HG03045 (cell line): Measurements from ENCODE around the gene ZNF558.
"Not testable (repeated sequence)": the region's sequence is repeated elsewhere in the genome, so short reads cannot be mapped to it uniquely, and the experiment has no call there.

Experiments
- ATAC-seq: cut with Tn5 transposase; IDR thresholded peaks from one replicate; pipeline ENCODE4 v1.9.1; 2021; ENCODE audit warnings: mild to moderate bottlenecking, moderate library complexity; ENCODE audit not compliant: unreplicated experiment

Gene ZNF558

DNA sequence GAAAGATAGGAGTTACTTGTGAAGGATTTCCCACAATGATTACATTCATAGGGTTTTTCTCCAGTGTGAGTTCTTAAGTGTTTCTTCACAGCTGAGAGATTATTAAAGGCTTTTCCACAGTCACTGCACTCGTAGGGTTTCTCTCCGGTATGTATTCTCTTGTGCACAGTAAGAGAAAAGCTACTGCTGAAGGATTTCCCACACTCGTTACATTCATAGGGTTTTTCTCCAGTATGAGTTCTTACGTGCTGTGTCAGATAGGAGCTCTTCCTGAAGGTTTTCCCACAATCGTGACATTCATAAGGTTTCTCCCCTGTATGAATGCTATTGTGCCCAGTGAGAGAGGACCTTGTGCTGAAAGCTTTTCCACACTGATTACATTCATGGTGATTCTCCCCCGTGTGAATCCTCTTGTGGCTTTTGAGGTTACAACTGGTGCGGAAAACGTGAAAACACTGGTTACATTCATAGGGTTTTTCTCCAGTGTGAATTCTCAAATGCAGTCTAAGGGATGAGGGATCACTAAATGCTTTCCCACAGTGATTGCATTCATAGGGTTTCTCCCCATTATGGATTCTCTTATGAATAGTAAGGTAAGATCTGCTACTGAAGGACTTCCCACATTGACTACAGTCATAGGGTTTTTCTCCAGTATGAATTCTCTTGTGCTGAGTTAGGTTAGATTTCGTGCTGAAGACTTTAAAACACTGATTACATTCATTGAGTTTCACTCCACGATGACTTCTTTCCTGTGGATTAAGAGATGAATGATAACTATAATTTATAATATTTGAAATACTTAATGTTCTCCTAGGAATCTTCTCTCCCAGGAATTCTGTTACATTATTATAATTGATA, 20.6 kb downstream of the ZNF558 start:
- no peak for ATAC-seq

DNA sequence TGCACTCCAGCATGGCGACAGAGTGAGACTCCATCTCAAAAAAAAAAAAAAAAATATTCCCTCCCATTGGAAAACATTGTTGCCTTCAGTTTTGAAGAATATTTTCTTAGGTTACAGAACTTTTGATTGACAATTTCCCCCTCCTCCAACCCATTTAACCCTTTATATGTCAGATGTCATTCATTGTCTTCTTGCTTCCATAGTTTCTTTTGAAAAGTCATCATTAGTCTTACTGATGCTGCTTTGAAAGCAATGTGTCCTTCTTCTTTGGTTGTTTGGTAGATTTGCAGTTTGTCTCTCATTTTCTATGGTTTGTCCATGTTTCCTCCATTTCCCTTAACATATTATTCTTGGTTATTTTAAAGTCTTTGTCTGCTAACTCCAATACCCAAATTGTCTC, 25.4 kb downstream of the ZNF558 start:
- no peak for ATAC-seq

DNA sequence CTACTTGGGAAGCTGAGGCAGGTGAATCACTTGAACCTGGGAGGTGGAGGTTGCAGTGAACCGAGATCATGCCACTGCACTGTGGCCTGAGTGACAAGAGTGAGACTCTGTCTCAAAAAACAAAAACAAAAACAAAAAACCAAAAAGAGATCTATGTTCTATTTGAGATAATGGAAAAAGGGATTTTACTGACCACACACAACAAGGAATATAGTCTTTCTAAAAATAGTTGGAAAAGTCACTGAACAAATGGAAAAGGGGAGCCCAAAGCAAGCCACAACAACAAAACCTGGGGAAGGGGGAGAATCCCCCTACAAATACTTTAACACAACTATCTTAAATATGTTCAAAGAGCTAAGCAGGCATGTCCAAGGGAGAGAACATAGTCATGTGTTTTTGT, 37.3 kb downstream of the ZNF558 start:
- no peak for ATAC-seq

DNA sequence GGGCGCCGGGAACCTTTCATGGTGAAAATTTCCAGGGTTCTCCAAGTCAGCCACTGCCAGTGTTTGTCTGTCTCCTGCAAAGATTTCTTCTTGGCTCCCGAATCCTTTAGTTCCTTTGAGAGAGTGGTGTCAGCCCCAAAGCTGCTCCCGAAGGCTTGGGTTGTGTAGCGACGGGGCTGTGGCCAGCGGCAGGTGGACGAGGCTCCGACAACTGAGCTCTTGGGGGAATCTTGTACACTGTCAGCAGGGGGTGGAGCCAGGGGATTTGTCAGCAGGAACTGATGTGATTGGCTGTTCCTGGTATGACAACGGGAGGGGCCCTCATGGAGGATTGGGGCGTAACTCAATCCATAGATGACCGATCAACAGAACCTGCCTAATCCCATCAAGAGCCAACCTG, 58.5 kb downstream of the ZNF558 start:
- not testable (repeated sequence) for ATAC-seq

GRCh38 chr19:8769265-8769664, 62.8 kb downstream of the ZNF558 start:
- not testable (repeated sequence) for ATAC-seq

DNA sequence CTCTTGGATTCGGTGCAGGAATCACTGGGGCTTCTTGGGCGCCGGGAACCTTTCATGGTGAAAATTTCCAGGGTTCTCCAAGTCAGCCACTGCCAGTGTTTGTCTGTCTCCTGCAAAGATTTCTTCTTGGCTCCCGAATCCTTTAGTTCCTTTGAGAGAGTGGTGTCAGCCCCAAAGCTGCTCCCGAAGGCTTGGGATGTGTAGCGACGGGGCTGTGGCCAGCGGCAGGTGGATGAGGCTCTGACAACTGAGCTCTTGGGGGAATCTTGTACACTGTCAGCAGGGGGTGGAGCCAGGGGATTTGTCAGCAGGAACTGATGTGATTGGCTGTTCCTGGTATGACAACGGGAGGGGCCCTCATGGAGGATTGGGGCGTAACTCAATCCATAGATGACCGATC, 64.8 kb downstream of the ZNF558 start:
- not testable (repeated sequence) for ATAC-seq
